SK-N-SH (cell line): Measurements from ENCODE around the gene PYGB. TPM values are rescaled to one million over a fixed set of nuclear protein-coding genes. Genes with fewer than 3 reads are reported as not detected.

Experiments
- CTCF ChIA-PET: fragments of 300-600, 350-600 bp; formaldehyde crosslinking; extraction: SDS; loops from one replicate; lab custom pipeline; 2021; lab: Yijun Ruan, JAX
- POLR2A ChIA-PET: fragments of 350-600 bp; sonication (Branson Sonifier 250); formaldehyde crosslinking; extraction: SDS; loops from one replicate; lab custom pipeline; 2020; ENCODE audit warnings: antibody characterized with exemption, inconsistent platforms; lab: Yijun Ruan, JAX
- DNase-seq: peaks from one replicate; pipeline ENCODE4 v3.0.0; 2012
- H2AFZ ChIP-seq: fragments of 200-600 bp; sonication (generic); 2 replicates; pipeline ENCODE4 v1.8.1; 2016; ENCODE audit warnings: antibody characterized with exemption, mild to moderate bottlenecking, low read depth
- H3F3A ChIP-seq: fragments of 200-600 bp; sonication (generic); replicated peaks from 2 replicates; pipeline ENCODE3; 2016; ENCODE audit warnings: antibody characterized with exemption, mild to moderate bottlenecking; ENCODE audit not compliant: insufficient read depth
- H3K27ac ChIP-seq, 2 experiments: fragments of 200-500 bp in 1 of 2; fragments of 200-600 bp in 1 of 2; sonication (Bioruptor generic) in 1 of 2; sonication (generic), shearing (Covaris generic) in 1 of 2; 2 replicates each; pipeline versions ENCODE4 v1.5.1 to v1.6.1; 2014 to 2016; ENCODE audit warnings: low read depth in 2 of 2, inconsistent platforms in 1 of 2, low read length in 1 of 2, mild to moderate bottlenecking in 1 of 2, mixed read lengths in 1 of 2
- H3K27me3 ChIP-seq: fragments of 200-600 bp; sonication (generic), shearing (Covaris generic); 2 replicates; pipeline ENCODE4 v1.6.1; 2016; ENCODE audit warnings: mixed run types; ENCODE audit not compliant: insufficient read depth
- H3K36me3 ChIP-seq, 2 experiments: fragments of 200-500 bp in 1 of 2; fragments of 200-600 bp in 1 of 2; sonication (Bioruptor generic) in 1 of 2; sonication (generic) in 1 of 2; replicated peaks in 1 of 2; 2 replicates each; pipeline versions ENCODE3 to v1.5.1; 2014 to 2016; ENCODE audit warnings: low read length in 1 of 2, mild to moderate bottlenecking in 1 of 2; ENCODE audit not compliant: insufficient read depth in 2 of 2, control insufficient read depth in 1 of 2
- H3K4me1 ChIP-seq, 2 experiments: fragments of 200-500 bp in 1 of 2; fragments of 200-600 bp in 1 of 2; sonication (Bioruptor generic) in 1 of 2; sonication (generic), shearing (Covaris generic) in 1 of 2; 2 replicates each; pipeline versions ENCODE4 v1.5.1 to v1.6.1; 2014 to 2016; ENCODE audit warnings: low read depth in 1 of 2, low read length in 1 of 2, mixed run types in 1 of 2; ENCODE audit not compliant: insufficient read depth in 2 of 2, control insufficient read depth in 1 of 2
- H3K4me2 ChIP-seq: fragments of 200-600 bp; sonication (generic), shearing (Covaris generic); 2 replicates; pipeline ENCODE4 v1.6.1; 2017; ENCODE audit warnings: mixed run types
- H3K4me3 ChIP-seq, 2 experiments: fragments of 200-500 bp in 1 of 2; fragments of 200-600 bp in 1 of 2; sonication (Bioruptor generic) in 1 of 2; sonication (generic), shearing (Covaris generic) in 1 of 2; 2 replicates each; pipeline versions ENCODE4 v1.5.1 to v1.8.1; 2014 to 2016; ENCODE audit warnings: low read depth in 2 of 2, inconsistent platforms in 1 of 2, low read length in 1 of 2, mild to moderate bottlenecking in 1 of 2, mixed read lengths in 1 of 2, moderate library complexity in 1 of 2
- H3K79me2 ChIP-seq: fragments of 200-600 bp; sonication (generic); 2 replicates; pipeline ENCODE4 v1.8.1; 2017; ENCODE audit warnings: mild to moderate bottlenecking; ENCODE audit not compliant: insufficient read depth
- H3K9ac ChIP-seq: fragments of 200-600 bp; sonication (generic); 2 replicates; pipeline ENCODE4 v1.6.1; 2017; ENCODE audit warnings: mixed run types
- H3K9me2 ChIP-seq: fragments of 200-600 bp; sonication (generic); 2 replicates; pipeline ENCODE4 v1.6.1; 2017; ENCODE audit warnings: mixed run types
- H3K9me3 ChIP-seq: fragments of 200-600 bp; sonication (generic); 2 replicates; pipeline ENCODE4 v1.6.1; 2017; ENCODE audit warnings: mixed run types, mild to moderate bottlenecking, moderate library complexity
- H4K20me1 ChIP-seq: fragments of 200-600 bp; sonication (generic); 2 replicates; pipeline ENCODE4 v1.6.1; 2017; ENCODE audit warnings: mild to moderate bottlenecking, mixed run types; ENCODE audit not compliant: insufficient read depth
- FOSL2 ChIP-seq: IDR thresholded peaks from 2 replicates; pipeline ENCODE4 v1.4.0; 2012; ENCODE audit warnings: low read depth, mild to moderate bottlenecking, moderate library complexity, borderline replicate concordance
- FOXM1 ChIP-seq: IDR thresholded peaks from 2 replicates; pipeline ENCODE4 v1.4.0; 2012; ENCODE audit warnings: low read depth, mild to moderate bottlenecking
- JUND ChIP-seq: IDR thresholded peaks from 2 replicates; pipeline ENCODE4 v1.4.0; 2012
- MEF2A ChIP-seq: IDR thresholded peaks from 2 replicates; pipeline ENCODE4 v1.4.0; 2012; ENCODE audit warnings: low read depth, borderline replicate concordance
- NFIC ChIP-seq: IDR thresholded peaks from 2 replicates; pipeline ENCODE4 v1.4.0; 2012; ENCODE audit warnings: borderline replicate concordance
- RCOR1 ChIP-seq: fragments of 150-350 bp; IDR thresholded peaks from 2 replicates; pipeline ENCODE4 v1.6.1; 2017; ENCODE audit warnings: antibody characterized with exemption, low read length
- RFX5 ChIP-seq: IDR thresholded peaks from 2 replicates; pipeline ENCODE4 v1.6.1; 2012; ENCODE audit warnings: mild to moderate bottlenecking, improper control_type of control experiment, low read length
- SIN3A ChIP-seq: IDR thresholded peaks from 2 replicates; pipeline ENCODE4 v1.6.1; 2012; ENCODE audit warnings: low read depth, mild to moderate bottlenecking, low read length, moderate library complexity, borderline replicate concordance
- SMC3 ChIP-seq: IDR thresholded peaks from 2 replicates; pipeline ENCODE4 v1.6.1; 2012; ENCODE audit warnings: low read depth, low read length, improper control_type of control experiment
- TCF12 ChIP-seq: IDR thresholded peaks from 2 replicates; pipeline ENCODE4 v1.4.0; 2012
- TEAD4 ChIP-seq: IDR thresholded peaks from 2 replicates; pipeline ENCODE4 v1.4.0; 2012; ENCODE audit warnings: mild to moderate bottlenecking, borderline replicate concordance; ENCODE audit not compliant: insufficient read depth
- YY1 ChIP-seq: IDR thresholded peaks from 2 replicates; pipeline ENCODE4 v1.4.0; 2012; ENCODE audit warnings: low read depth, mild to moderate bottlenecking
- WGBS: methylation state at CpG from one replicate; pipeline ENCODE4 v1.1.6; 2017; ENCODE audit warnings: low lambda C conversion rate; 5-methylcytosine and 5-hydroxymethylcytosine counted together
- polyA plus RNA-seq, 3 experiments: library from polyadenylated mRNA; depleted of rRNA; stranded (reverse); fragments of >200 nt; gene quantifications; 2 replicates each; pipeline ENCODE4 v1.2.3, GENCODE V29; 2012
- TF ChIP-seq, protein P1 (sequence below): fragments of 150-350 bp; IDR thresholded peaks from 2 replicates; pipeline ENCODE4 v1.6.1; 2016; ENCODE audit warnings: mild to moderate bottlenecking, low read depth, low read length
- TF ChIP-seq, protein P2 (sequence below): fragments of 200-600 bp; sonication (generic); IDR thresholded peaks from 2 replicates; pipeline ENCODE4 v1.6.1; 2017; ENCODE audit warnings: antibody characterized with exemption, mild to moderate bottlenecking, moderate library complexity
- TF ChIP-seq, protein P3 (sequence below): IDR thresholded peaks from 2 replicates; pipeline ENCODE4 v1.4.0; 2012; ENCODE audit warnings: low read depth, borderline replicate concordance

Gene PYGB
- polyA plus RNA-seq, 1 of the 3 experiments (the other 2 are of a cell fraction): 35.8 TPM

DNA sequence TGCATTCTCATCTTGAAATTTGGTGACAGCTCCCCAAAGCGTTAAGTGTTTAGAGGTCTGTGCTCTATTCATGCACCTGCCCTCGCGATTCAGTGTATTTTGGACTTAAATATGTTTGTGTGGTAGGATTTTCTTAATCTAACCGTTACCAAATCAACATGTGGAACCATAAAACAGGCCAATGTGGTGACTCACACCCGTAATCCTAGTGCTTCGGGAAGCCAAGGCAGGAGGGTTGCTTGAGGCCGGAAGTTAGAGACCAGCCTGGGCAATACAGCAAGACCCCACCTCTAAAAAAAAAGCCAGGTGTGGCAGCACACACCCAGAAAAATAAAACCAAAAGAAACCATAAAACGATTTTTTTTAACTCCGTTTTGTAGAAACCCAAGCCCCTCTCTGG lies 31.5 kb downstream of the PYGB start:
- H2AFZ ChIP-seq: no peak overlapping the region
- H3K4me3 ChIP-seq: no peak overlapping the region
- no peaks in the 10 kb centered on the region for H3K27me3 ChIP-seq
- H3K79me2 ChIP-seq: no peaks in the 10 kb centered on the region
- DNase-seq: no peak
- H3F3A ChIP-seq: no peaks in the 10 kb centered on the region
- H3K4me2 ChIP-seq: no peak overlapping the region
- no peak overlapping the region for H3K9ac ChIP-seq
- peak overlapping the region in 1 of 2 experiments; percentile 72; a peak in 2 of 4 replicates for H3K27ac ChIP-seq
- POLR2A ChIA-PET: interaction anchor here (1.1 to 1.3 kb wide), 3 partner anchors 25 to 32 kb away, joined by 3 to 6 read pairs (median 5); partner anchors contain the start of gene PYGB
- 82% methylated on average over 9 of the region's 9 CpGs for WGBS
- no peak for TF ChIP-seq TEAD4
- TF ChIP-seq FOXM1: no peak
- TF ChIP-seq, protein P1, sequence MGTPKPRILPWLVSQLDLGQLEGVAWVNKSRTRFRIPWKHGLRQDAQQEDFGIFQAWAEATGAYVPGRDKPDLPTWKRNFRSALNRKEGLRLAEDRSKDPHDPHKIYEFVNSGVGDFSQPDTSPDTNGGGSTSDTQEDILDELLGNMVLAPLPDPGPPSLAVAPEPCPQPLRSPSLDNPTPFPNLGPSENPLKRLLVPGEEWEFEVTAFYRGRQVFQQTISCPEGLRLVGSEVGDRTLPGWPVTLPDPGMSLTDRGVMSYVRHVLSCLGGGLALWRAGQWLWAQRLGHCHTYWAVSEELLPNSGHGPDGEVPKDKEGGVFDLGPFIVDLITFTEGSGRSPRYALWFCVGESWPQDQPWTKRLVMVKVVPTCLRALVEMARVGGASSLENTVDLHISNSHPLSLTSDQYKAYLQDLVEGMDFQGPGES: no peak
- TF ChIP-seq MEF2A: no peak
- TF ChIP-seq, protein P2, sequence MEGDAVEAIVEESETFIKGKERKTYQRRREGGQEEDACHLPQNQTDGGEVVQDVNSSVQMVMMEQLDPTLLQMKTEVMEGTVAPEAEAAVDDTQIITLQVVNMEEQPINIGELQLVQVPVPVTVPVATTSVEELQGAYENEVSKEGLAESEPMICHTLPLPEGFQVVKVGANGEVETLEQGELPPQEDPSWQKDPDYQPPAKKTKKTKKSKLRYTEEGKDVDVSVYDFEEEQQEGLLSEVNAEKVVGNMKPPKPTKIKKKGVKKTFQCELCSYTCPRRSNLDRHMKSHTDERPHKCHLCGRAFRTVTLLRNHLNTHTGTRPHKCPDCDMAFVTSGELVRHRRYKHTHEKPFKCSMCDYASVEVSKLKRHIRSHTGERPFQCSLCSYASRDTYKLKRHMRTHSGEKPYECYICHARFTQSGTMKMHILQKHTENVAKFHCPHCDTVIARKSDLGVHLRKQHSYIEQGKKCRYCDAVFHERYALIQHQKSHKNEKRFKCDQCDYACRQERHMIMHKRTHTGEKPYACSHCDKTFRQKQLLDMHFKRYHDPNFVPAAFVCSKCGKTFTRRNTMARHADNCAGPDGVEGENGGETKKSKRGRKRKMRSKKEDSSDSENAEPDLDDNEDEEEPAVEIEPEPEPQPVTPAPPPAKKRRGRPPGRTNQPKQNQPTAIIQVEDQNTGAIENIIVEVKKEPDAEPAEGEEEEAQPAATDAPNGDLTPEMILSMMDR: no peak
- TF ChIP-seq SMC3: no peak
- TF ChIP-seq YY1: no peak
- TF ChIP-seq JUND: no peak
- no peak for TF ChIP-seq RFX5
- TF ChIP-seq NFIC: no peak
- TF ChIP-seq RCOR1: no peak
- TF ChIP-seq, protein P3, sequence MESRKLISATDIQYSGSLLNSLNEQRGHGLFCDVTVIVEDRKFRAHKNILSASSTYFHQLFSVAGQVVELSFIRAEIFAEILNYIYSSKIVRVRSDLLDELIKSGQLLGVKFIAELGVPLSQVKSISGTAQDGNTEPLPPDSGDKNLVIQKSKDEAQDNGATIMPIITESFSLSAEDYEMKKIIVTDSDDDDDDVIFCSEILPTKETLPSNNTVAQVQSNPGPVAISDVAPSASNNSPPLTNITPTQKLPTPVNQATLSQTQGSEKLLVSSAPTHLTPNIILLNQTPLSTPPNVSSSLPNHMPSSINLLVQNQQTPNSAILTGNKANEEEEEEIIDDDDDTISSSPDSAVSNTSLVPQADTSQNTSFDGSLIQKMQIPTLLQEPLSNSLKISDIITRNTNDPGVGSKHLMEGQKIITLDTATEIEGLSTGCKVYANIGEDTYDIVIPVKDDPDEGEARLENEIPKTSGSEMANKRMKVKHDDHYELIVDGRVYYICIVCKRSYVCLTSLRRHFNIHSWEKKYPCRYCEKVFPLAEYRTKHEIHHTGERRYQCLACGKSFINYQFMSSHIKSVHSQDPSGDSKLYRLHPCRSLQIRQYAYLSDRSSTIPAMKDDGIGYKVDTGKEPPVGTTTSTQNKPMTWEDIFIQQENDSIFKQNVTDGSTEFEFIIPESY: no peak
- TF ChIP-seq TCF12: no peak
- TF ChIP-seq SIN3A: no peak
- no peak for TF ChIP-seq FOSL2
- no peaks in the 10 kb centered on the region for H4K20me1 ChIP-seq
- peaks cover 3 to 79% of the 10 kb centered on the region in 2 experiments for H3K36me3 ChIP-seq
- peaks cover 0 to 16% of the 10 kb centered on the region in 2 experiments; a peak in 1 of 4 replicates for H3K4me1 ChIP-seq
- CTCF ChIA-PET: interaction anchor here (1.9 to 8.2 kb wide), 3 partner anchors 15 to 119 kb away, joined by 7 to 46 read pairs (median 8); partner anchors contain the start of gene PYGB
- no peaks in the 10 kb centered on the region for H3K9me3 ChIP-seq
- H3K9me2 ChIP-seq: no peaks in the 10 kb centered on the region
